Motor neuron (in vitro differentiated cells): Measurements from ENCODE around the gene HPCAL4. TPM values are rescaled to one million over a fixed set of nuclear protein-coding genes. Genes with fewer than 3 reads are reported as not detected.

ENCODE experiments used
- ATAC-seq, 8 experiments: fragments of 200-7000 bp; cut with Tn5 transposase; replicated peaks in 6 of 8; 2 replicates each; pipeline ENCODE4 v1.8.0; 2021; ENCODE audit warnings: mild to moderate bottlenecking in 8 of 8, moderate library complexity in 8 of 8
- H3K27ac ChIP-seq, 2 donors: fragments of 250-450 bp; sonication (Bioruptor Pico); 2 replicates each; pipeline ENCODE4 v1.9.0; 2021; ENCODE audit warnings: antibody characterized with exemption in 2 of 2, mild to moderate bottlenecking in 2 of 2, moderate library complexity in 1 of 2
- H3K4me1 ChIP-seq, 2 donors: fragments of 250-450 bp; sonication (Bioruptor Pico); replicated peaks in 1 of 2; 2 replicates each; pipeline ENCODE4 v1.6.1; 2021; ENCODE audit warnings: antibody characterized with exemption in 2 of 2, mild to moderate bottlenecking in 2 of 2, moderate library complexity in 1 of 2
- H3K4me3 ChIP-seq, 5 donors: fragments of 250-450 bp; sonication (Bioruptor Pico); 2 replicates each; pipeline ENCODE4 v1.9.0; 2021; ENCODE audit warnings: antibody characterized with exemption in 5 of 5, mild to moderate bottlenecking in 5 of 5, moderate library complexity in 4 of 5
- WGBS, 10 experiments: fragments of 450-650 bp; shearing (Covaris generic); methylation state at CpG; one replicate each; pipeline ENCODE4 v1.0.0; 2022; 5-methylcytosine and 5-hydroxymethylcytosine counted together
- in situ Hi-C, 9 experiments: fragments of 400-800 bp; cut with MboI; loops; one replicate each; pipeline ENCODE4 v1.15.0; 2021; ENCODE audit warnings: low sequenced_read_pairs in 9 of 9, low pct_unique_long_range_greater_than_20kb in 2 of 9; ENCODE audit not compliant: unreplicated experiment in 9 of 9
- total RNA-seq, 8 experiments: library from RNA; unstranded; fragments of 300-600 nt; gene quantifications; 2 replicates each; pipeline versions ENCODE4 v1.2.3 to v1.2.4, GENCODE V29; 2022

Gene HPCAL4
- total RNA-seq, 8 experiments from 2014 or later = 0.17 to 36.8 (median 15.9) TPM

DNA sequence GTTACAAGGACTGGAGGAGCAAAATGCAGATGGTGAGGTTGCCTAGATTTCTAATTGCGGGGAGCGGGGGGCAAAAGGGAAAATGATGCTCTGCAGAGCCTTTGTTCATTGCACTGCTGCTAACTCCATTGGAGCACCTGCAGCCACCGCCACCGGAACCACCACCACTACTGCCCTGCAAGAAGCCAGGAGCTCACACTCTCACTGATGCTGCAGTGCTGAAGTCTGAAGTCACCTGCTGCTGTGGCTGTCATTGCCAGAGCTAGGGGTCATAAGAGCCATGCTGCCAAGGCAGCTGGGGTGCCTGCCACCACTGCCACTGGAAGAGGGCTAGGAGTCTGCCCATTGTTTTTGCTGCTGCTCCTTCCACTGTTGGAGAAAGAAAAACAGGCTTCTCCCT is 7.3 kb upstream of the HPCAL4 start:
- Histone ChIP-seq H3K4me3 (no peak overlapping the region), H3K4me1 (peaks cover 10 to 16% of the 10 kb centered on the region in 2 donors), H3K27ac (no peak overlapping the region)
- ATAC-seq = no peak
- in situ Hi-C loops = no loop called here
- 30 to 82% (median 65%) methylated on average over 2 to 4 of the region's 4 CpGs; no CpG with 5 or more reads in 4 of the 10 experiments for WGBS, 10 experiments

DNA sequence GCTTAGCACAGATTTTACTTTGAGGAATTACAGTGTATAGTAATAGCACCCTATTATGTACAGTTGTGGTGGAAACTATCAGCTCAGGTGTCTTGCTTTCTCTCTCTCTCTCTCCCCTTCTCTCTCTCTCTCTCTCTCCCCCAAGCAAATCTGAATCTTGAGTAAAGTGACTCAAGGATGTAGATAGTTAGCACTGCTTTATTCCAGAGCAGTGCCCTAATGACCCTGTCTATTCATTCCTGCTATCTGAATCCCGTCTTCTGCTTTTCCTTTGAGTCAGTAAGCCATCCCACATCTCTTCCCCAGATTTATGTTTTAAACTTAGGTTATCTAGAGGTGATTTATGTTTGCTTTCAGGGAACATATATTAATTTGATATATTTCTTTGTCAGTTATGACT is 5.2 kb upstream of the HPCAL4 start:
- ATAC-seq = no peak
- in situ Hi-C loops = no loop called here
- 0 to 43% (median 13%) methylated on average over 1 of the region's 1 CpG; no CpG with 5 or more reads in 1 of the 10 experiments for WGBS, 10 experiments

DNA sequence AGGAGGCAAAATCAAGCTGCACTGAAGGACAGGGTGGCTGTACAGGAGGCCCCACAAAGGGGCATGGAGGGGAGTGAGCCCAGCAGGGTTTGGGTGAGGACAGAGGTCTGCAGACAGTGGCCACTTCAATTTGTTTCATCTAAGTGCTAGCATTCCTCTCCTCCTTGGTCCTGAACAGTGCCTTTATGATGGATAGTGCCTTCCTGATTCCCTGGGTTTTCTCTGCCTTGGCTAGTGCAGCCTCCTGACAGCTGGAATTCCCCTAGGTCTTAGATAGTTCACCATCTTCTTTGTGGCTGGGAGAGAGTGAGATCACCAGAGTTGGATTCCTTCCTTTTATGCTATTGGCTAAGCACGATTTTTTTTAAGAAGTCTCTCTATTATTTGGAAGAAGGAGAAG is 3.8 kb upstream of the HPCAL4 start:
- in situ Hi-C loops = no loop called here
- H3K4me3 ChIP-seq = no peak overlapping the region
- H3K4me1 ChIP-seq = peaks cover 8 to 16% of the 10 kb centered on the region in 2 donors
- WGBS, 10 experiments = 0 to 18% (median 0%) methylated on average over 1 of the region's 1 CpG; no CpG with 5 or more reads in 1 of the 10 experiments
- H3K27ac ChIP-seq = no peak overlapping the region
- ATAC-seq = no peak

More for the DNA sequence above, 5.2 kb upstream of the HPCAL4 start:
- Histone ChIP-seq H3K27ac (no peak overlapping the region), H3K4me3 (no peak overlapping the region), H3K4me1 (peaks cover 3 to 13% of the 10 kb centered on the region in 2 donors)

DNA sequence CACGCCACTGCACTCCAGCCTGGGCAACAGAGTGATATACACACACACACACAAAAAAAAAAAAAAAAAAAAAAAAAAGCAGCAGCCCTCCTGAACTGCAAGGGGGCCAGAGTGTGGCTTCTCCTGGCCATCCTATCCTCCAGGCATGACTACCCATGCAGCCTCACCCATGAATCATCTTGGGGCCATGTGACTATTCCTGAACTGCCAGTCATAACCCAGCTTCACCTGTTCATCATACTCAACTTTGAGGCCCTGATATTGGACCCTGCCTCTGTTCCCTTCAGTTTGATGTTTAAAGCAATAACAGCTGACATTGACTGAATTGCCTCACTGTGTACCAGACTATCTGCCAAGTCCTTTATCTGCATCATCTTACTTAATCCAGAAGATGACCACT is 2.8 kb upstream of the HPCAL4 start:
- peaks cover 18 to 26% of the 10 kb centered on the region in 2 donors for H3K4me1 ChIP-seq
- 80 to 100% (median 92%) methylated on average over 1 of the region's 1 CpG; no CpG with 5 or more reads in 6 of the 10 experiments for WGBS, 10 experiments
- in situ Hi-C loops = no loop called here
- no peak overlapping the region for H3K4me3 ChIP-seq
- no peak for ATAC-seq
- H3K27ac ChIP-seq = no peak overlapping the region

DNA sequence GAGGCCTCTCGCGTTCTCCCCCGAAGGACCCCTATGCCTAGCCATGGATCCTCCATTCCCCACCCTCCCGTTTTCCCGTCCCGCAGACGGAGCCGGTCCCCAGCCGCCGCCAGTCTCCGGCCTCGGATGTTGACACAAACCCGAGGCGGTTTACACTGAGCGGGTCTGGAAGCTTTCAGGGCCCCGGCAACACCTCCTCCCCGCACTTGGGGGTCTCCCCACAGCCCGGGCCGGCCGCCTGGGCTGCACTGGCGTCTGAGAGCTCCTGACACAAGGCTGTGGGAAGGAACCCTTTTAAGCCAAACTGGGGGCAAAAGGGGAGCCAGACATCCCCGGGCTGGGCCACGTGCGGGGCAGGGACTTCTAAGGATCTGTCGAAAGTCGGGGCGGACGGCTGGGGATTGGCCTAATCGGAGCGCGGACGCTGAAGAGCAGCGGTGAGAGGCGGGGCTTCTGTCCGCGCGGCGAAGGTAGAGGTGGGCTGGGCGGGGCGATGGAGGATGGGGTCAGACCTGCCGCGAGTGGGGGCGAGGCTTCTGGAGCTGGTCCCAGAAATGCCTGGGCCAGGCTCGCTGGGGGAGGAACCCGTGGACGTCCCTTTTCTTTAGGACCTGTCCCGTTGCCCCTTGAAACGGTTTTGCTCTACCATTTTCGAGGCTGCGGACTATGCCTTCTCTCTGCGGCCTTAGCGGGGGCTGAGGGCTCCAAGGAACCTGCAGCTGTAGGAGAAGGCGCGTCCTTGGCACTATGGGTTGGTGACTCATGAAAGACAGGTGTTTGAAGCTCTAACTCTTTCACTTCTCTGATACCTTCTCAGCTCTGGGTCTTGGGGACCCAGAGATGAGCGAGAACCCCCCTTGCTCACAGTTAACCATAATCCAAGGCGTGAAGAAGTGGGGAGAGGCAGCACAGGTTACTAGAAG is 1.2 kb upstream of the HPCAL4 start:
- Histone ChIP-seq H3K27ac (peak overlapping the region; percentile 5 to 9), H3K4me3 (peak overlapping the region; percentile 43 to 53 (median 46)), H3K4me1 (peaks cover 21 to 30% of the 10 kb centered on the region in 2 donors)
- peak in 3 of 8 experiments; percentile 1 to 7 (median 3) for ATAC-seq
- in situ Hi-C loops = no loop called here
- WGBS, 10 experiments = 13 to 100% (median 31%) methylated on average over 1 to 29 of the region's 56 CpGs; no CpG with 5 or more reads in 3 of the 10 experiments

DNA sequence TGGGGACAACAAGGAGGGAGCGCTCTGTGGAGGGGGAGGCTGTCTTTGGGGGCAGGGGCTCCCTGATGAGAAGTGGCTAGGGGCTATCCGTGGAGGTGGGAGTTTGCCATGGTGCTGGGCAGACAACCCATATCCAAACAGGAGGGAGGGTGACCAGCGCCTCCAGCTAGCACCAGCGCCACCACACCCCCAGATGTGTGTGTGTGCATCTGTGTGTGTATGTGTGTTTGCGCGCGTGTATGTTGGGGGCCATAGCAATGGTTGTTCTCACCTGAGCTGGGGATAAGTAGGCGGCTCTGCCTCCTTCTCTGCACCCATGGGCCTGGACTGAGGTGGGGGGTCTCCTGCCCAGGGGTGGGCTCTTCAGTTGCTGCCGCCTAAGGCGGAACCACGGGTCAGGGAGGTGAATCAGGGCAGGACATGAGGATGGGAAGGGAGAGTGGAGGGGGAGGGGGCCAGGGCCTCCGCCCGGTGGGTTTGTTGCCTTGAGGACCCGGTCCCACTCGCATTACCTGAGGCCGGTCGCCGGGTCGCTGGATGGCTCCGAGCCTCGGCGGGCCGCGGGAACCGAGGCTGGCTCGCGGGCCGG is 345 bp downstream of the HPCAL4 start:
- Histone ChIP-seq H3K4me1 (peaks cover 21 to 30% of the 10 kb centered on the region in 2 donors), H3K27ac (peak overlapping the region in 1 of 2 donors; percentile 23), H3K4me3 (peak overlapping the region; percentile 43 to 53 (median 46))
- 0 to 60% (median 25%) methylated on average over 1 to 2 of the region's 28 CpGs; no CpG with 5 or more reads in 7 of the 10 experiments for WGBS, 10 experiments
- ATAC-seq = peak in 7 of 8 experiments; percentile 0 to 9 (median 1)
- in situ Hi-C loops = no loop called here

DNA sequence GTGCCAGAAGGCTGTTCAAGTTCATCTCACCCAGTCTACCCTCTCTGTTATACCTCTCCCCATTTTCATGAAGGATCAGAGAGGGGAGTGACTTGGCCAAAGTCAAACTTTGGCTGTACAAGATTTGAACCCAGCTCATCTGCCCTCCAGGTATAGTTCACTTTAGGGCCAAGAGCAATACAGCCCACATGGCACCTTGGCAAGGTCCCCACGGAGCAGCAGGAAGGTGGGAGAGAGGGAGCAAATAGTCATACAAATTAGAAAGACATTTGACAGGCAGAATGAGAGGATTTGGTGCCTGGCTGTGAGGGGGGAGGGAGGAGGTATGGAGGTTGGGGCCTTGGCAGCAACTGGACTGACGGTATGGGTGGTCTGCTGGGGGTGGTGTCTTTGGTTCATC is 1.0 kb downstream of the HPCAL4 start:
- WGBS, 10 experiments = 0 to 20% (median 0%) methylated on average over 1 of the region's 2 CpGs; no CpG with 5 or more reads in 7 of the 10 experiments
- in situ Hi-C loops = no loop called here
- H3K4me1 ChIP-seq = peaks cover 21 to 30% of the 10 kb centered on the region in 2 donors
- H3K27ac ChIP-seq = no peak overlapping the region
- ATAC-seq = no peak
- H3K4me3 ChIP-seq = peak overlapping the region in 4 of 5 donors; percentile 45 to 53 (median 49)

DNA sequence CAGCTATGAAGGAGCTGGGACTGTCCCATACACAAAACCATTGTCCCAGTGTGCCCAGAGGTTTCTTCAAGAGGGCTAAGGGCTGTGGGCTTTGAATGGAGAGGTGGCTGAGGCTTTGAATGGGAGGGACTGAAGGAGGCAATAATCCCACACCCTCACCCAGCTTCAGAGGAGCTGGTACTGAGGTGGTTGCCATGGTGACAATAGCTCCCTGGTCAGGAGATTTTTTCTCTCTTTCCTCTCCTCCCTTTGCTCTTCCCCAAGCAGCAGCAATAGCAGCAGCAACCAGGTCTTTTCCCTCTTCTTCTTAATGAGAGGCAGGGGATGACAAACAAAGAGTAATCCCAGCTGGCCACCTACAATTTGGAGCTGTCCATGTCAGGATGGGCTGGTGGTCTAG is 1.6 kb downstream of the HPCAL4 start:
- in situ Hi-C loops = no loop called here

DNA sequence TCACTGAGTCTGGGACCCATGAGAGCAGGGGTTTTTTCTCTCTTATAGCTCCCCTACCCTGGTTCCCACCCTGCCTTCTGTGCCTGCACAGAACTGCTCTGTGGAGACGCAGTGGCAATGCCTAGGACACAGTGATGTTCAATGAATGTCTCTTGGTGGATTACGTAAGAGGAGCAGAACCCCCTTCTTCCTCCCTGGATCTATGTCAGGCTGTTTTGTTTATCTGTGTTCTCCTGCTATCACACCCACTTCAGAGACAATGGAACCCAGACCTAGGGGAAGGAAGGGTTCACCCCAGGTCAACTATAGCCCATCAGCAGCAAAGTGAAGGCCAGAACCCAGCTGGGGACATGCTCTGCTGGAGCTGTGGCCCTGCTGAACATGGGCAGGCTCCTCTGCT is 2.0 kb downstream of the HPCAL4 start:
- peaks cover 21 to 30% of the 10 kb centered on the region in 2 donors for H3K4me1 ChIP-seq
- no peak for ATAC-seq
- in situ Hi-C loops = no loop called here
- peak overlapping the region in 1 of 5 donors; percentile 53 for H3K4me3 ChIP-seq
- 43 to 100% (median 50%) methylated on average over 1 to 2 of the region's 2 CpGs; no CpG with 5 or more reads in 5 of the 10 experiments for WGBS, 10 experiments
- no peak overlapping the region for H3K27ac ChIP-seq

More for the DNA sequence above, 1.6 kb downstream of the HPCAL4 start:
- Histone ChIP-seq H3K4me3 (peak overlapping the region in 3 of 5 donors; percentile 4 to 53 (median 12)), H3K27ac (peak overlapping the region in 1 of 2 donors; percentile 37), H3K4me1 (peaks cover 21 to 30% of the 10 kb centered on the region in 2 donors)
- ATAC-seq = peak in 2 of 8 experiments; percentile 4 to 6

DNA sequence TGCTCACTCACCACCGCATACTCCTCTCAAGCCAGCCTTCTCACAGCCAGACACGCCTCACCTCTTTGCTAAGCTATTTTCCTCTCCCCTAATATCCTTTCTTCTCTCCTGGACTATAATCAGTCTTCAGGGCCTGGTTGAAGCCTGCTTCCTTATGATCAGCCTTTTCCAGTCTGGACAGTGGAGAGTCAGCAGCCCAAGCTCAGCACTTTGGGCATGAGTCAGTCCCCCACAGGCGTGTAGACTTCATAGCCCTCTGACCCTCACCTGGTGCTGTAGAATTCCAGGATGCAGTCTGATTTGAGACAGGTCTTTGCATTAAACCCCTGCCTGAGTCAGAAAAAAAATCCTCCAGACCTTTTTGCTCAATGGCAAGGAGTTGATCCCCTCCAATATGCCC is 2.5 kb downstream of the HPCAL4 start:
- Histone ChIP-seq H3K27ac (no peak overlapping the region), H3K4me1 (peaks cover 21 to 30% of the 10 kb centered on the region in 2 donors), H3K4me3 (no peak overlapping the region)
- no peak for ATAC-seq
- WGBS, 10 experiments = 16 to 50% (median 30%) methylated on average over 2 to 3 of the region's 3 CpGs; no CpG with 5 or more reads in 5 of the 10 experiments
- in situ Hi-C loops = no loop called here

DNA sequence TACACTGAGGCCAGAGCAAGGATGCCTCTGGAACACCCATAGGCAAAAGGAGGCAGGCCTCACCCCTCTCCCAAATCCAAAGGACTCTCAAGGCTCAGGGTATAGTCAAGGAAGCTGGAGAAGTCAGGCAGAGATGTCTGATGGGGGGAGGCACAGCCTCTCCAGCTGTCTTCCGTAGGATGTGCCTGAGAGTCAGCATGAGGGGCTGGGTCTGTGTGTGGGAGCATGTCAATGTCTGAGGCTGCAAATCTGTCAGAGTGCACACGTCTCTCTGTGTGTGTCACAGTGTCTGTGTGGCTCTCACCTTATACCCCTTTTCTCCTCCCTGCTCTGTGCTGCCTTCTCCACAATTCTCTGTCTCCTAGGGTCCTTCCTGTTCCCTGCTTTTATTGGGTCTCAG is 4.0 kb downstream of the HPCAL4 start:
- H3K4me1 ChIP-seq = peaks cover 21 to 25% of the 10 kb centered on the region in 2 donors
- WGBS, 10 experiments = 0 to 71% (median 26%) methylated on average over 1 to 2 of the region's 2 CpGs; no CpG with 5 or more reads in 6 of the 10 experiments
- no peak overlapping the region for H3K4me3 ChIP-seq
- no peak overlapping the region for H3K27ac ChIP-seq
- in situ Hi-C loops = no loop called here
- no peak for ATAC-seq

DNA sequence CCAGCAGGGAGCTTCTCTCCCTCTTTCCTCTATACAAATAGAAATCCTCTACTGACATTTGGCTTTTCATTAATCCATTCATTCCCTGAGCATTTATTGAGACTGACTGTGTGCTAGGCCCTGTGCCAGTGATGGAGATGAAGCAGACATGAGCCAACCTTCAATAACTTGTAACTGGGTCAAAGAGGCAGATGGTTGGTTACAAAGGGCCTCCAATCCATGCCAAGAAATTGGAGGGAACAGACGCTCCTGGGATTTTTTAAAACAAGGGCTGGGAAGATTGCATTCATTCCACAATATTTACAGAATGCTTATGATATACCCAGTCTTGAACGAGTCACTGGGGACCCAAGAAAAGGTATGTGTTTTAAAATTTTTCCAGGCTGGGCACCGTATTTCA is 6.2 kb downstream of the HPCAL4 start:
- ATAC-seq = no peak
- H3K27ac ChIP-seq = no peak overlapping the region
- no peak overlapping the region for H3K4me3 ChIP-seq
- 17 to 79% (median 54%) methylated on average over 1 to 3 of the region's 3 CpGs; no CpG with 5 or more reads in 2 of the 10 experiments for WGBS, 10 experiments
- in situ Hi-C loops = no loop called here
- peaks cover 14% of the 10 kb centered on the region in 2 donors for H3K4me1 ChIP-seq

DNA sequence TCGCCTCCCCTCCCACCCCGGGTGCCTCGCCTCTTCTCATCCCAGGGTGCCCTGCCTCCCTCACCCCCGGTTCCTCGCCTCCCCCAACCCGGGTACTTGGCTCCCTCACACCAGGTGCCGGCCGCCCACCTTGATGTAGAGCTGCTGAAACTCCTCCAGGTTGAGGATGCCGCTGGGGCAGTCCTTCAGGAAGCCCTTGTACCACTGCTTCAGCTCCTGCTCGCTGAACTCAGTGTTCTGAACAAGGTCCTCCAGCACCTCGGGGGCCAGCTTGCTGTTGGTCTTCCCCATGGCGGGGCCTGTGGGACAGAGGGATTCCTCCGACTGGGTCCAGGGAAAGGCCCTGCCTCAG is 6.9 kb downstream of the HPCAL4 start:
- H3K27ac ChIP-seq = no peak overlapping the region

More for the DNA sequence above, 6.9 kb downstream of the HPCAL4 start:
- H3K4me3 ChIP-seq = no peak overlapping the region
- in situ Hi-C loops = no loop called here
- 60% methylated on average over 1 of the region's 13 CpGs; no CpG with 5 or more reads in 9 of the 10 experiments for WGBS, 10 experiments
- H3K4me1 ChIP-seq = peaks cover 6% of the 10 kb centered on the region in 2 donors
- ATAC-seq = peak in 1 of 8 experiments; percentile 5
